K562 (cell line): ENCODE results near the gene CCDC85A. TPM values are rescaled to one million over a fixed set of nuclear protein-coding genes. Genes with fewer than 3 reads are reported as not detected.

Experiments used
- ATAC-seq: fragments of 200-7000 bp; cut with Tn5 transposase; 3 replicates; pipeline ENCODE4 v1.9.1; 2020; ENCODE audit warnings: moderate library complexity
- BruUV-seq: library from RNA; stranded (reverse); fragments of 400-500 nt; replicated peaks from 2 replicates; lab custom pipeline; 2021; lab: Mats Ljungman, UMichigan
- CTCF ChIA-PET: fragments of 300-600 bp; formaldehyde crosslinking; extraction: SDS; loops from one replicate; lab custom pipeline; 2021; ENCODE audit warnings: low intra/inter-chr PET ratio; lab: Yijun Ruan, JAX
- POLR2A ChIA-PET: fragments of 300-600, 350-650 bp; sonication (Branson Sonifier 250); formaldehyde crosslinking; extraction: SDS; loops from one replicate; lab custom pipeline; 2021; ENCODE audit warnings: antibody characterized with exemption, inconsistent platforms; lab: Yijun Ruan, JAX
- DNase-seq, 4 experiments: peaks; one replicate each; pipeline versions ENCODE4 v3.0.0 to v3.0.0-alpha.2; 2011 to 2018; ENCODE audit warnings: low spot score in 3 of 4, mixed read lengths in 3 of 4; ENCODE audit errors: extremely low read depth in 1 of 4
- FAIRE-seq: peaks from 2 replicates; lab custom pipeline; 2011; peaks lifted over from hg19 to GRCh38; lab: Jason Lieb, UNC
- H2AFZ ChIP-seq: 2 replicates; pipeline ENCODE4 v1.6.0; 2011; ENCODE audit warnings: low read depth, low read length, control low read depth, inconsistent platforms
- H3K27ac ChIP-seq: fragments of 200-600 bp; 3 replicates; pipeline ENCODE4 v1.8.0; 2011; ENCODE audit warnings: low read depth, mild to moderate bottlenecking, control low read depth, inconsistent platforms, low read length, moderate library complexity, mixed read lengths; ENCODE audit errors: extremely low read depth
- H3K27me3 ChIP-seq, 2 experiments: fragments of 300-600 bp in 1 of 2; 2 replicates in 1 of 2; 3 replicates in 1 of 2; pipeline versions ENCODE4 v1.6.0 to v1.8.0; 2011; ENCODE audit warnings: inconsistent platforms in 2 of 2, low read length in 2 of 2, mild to moderate bottlenecking in 1 of 2, mixed read lengths in 1 of 2, moderate library complexity in 1 of 2; ENCODE audit not compliant: control insufficient read depth in 2 of 2, insufficient read depth in 2 of 2
- H3K36me3 ChIP-seq: fragments of 300-600 bp; 3 replicates; pipeline ENCODE4 v1.8.0; 2011; ENCODE audit warnings: mild to moderate bottlenecking, low read length, inconsistent platforms; ENCODE audit not compliant: control insufficient read depth, insufficient read depth
- H3K4me1 ChIP-seq, 2 experiments: fragments of 200-600 bp in 1 of 2; replicated peaks in 1 of 2; 2 replicates in 1 of 2; 3 replicates in 1 of 2; pipeline versions ENCODE4 v1.5.1 to v1.8.0; 2011; ENCODE audit warnings: inconsistent platforms in 2 of 2, low read length in 2 of 2, mild to moderate bottlenecking in 1 of 2, mixed read lengths in 1 of 2, moderate library complexity in 1 of 2; ENCODE audit not compliant: control insufficient read depth in 2 of 2, insufficient read depth in 2 of 2
- H3K4me2 ChIP-seq: 2 replicates; pipeline ENCODE4 v1.6.1; 2011; ENCODE audit warnings: low read length, control low read depth, inconsistent platforms, mixed read lengths; ENCODE audit not compliant: insufficient read depth
- H3K4me3 ChIP-seq: fragments of 200-600 bp; sonication (generic), shearing (Covaris generic); 2 replicates; pipeline ENCODE4 v1.5.1; 2016; ENCODE audit warnings: control low read depth, inconsistent platforms
- H3K79me2 ChIP-seq: fragments of 200-600 bp; 3 replicates; pipeline ENCODE4 v1.8.0; 2011; ENCODE audit warnings: low read length, inconsistent platforms; ENCODE audit not compliant: control insufficient read depth, insufficient read depth
- H3K9ac ChIP-seq, 2 experiments: 2 replicates each; pipeline versions ENCODE4 v1.6.0 to v1.6.1; 2011; ENCODE audit warnings: low read depth in 2 of 2, low read length in 2 of 2, control low read depth in 1 of 2, inconsistent platforms in 1 of 2, mild to moderate bottlenecking in 1 of 2, mixed read lengths in 1 of 2; ENCODE audit not compliant: insufficient read depth in 1 of 2
- H3K9me1 ChIP-seq: one replicate; pipeline ENCODE4 v1.6.0; 2011; ENCODE audit warnings: inconsistent platforms, mild to moderate bottlenecking, low read length, moderate library complexity; ENCODE audit not compliant: control insufficient read depth, insufficient read depth
- H3K9me3 ChIP-seq: replicated peaks from 2 replicates; pipeline ENCODE4 v1.5.1; 2011; ENCODE audit warnings: low read depth, low read length, inconsistent platforms; ENCODE audit not compliant: control insufficient read depth, insufficient read depth
- H4K20me1 ChIP-seq: replicated peaks from 2 replicates; pipeline ENCODE4 v1.6.1; 2011; ENCODE audit warnings: low read length, inconsistent platforms, mixed read lengths; ENCODE audit not compliant: control insufficient read depth, insufficient read depth
- CREBBP ChIP-seq: IDR thresholded peaks from one replicate; pipeline ENCODE4 v1.6.1; 2012; ENCODE audit warnings: low read depth, mild to moderate bottlenecking, control low read depth, inconsistent platforms, low read length
- CREM ChIP-seq: IDR thresholded peaks from 2 replicates; pipeline ENCODE4 v1.6.1; 2014; ENCODE audit warnings: antibody characterized with exemption, low read depth
- EGR1 ChIP-seq: fragments of 450-650 bp; conservative IDR thresholded peaks from 2 replicates; pipeline ENCODE4 v1.6.1; 2017; ENCODE audit warnings: mild to moderate bottlenecking
- FUS ChIP-seq: fragments of 200-400 bp; formaldehyde crosslinking; optimal IDR thresholded peaks from 2 replicates; pipeline ENCODE3; 2017; ENCODE audit warnings: low read depth, low read length
- GABPB1 ChIP-seq: sonication (generic); formaldehyde crosslinking; IDR thresholded peaks from 2 replicates; pipeline ENCODE4 v1.8.0; 2022; ENCODE audit warnings: mild to moderate bottlenecking, missing genetic modification reagents
- HBP1 ChIP-seq: fragments of 450-650 bp; formaldehyde crosslinking; IDR thresholded peaks from 2 replicates; pipeline ENCODE4 v1.4.0; 2022; ENCODE audit warnings: missing genetic modification characterization
- MTA3 ChIP-seq: fragments of 450-650 bp; formaldehyde crosslinking; IDR thresholded peaks from 2 replicates; pipeline ENCODE4 v1.6.1; 2017; ENCODE audit warnings: mild to moderate bottlenecking, borderline replicate concordance
- POU5F1 ChIP-seq: fragments of 150-350 bp; IDR thresholded peaks from 2 replicates; pipeline ENCODE4 v1.6.1; 2014; ENCODE audit warnings: borderline replicate concordance, low read length, low read depth, mild to moderate bottlenecking; ENCODE audit not compliant: partially characterized antibody
- SFPQ ChIP-seq: fragments of 200-400 bp; formaldehyde crosslinking; IDR thresholded peaks from 2 replicates; pipeline ENCODE4 v1.6.1; 2017; ENCODE audit warnings: mild to moderate bottlenecking, low read depth, low read length, moderate library complexity
- SREBF1 ChIP-seq: fragments of 150-350 bp; IDR thresholded peaks from 2 replicates; pipeline ENCODE4 v1.6.1; 2014; ENCODE audit warnings: antibody characterized with exemption, low read depth, low read length, borderline replicate concordance
- TFAP4 ChIP-seq: sonication (generic); formaldehyde crosslinking; IDR thresholded peaks from 2 replicates; pipeline ENCODE4 v1.8.0; 2022; ENCODE audit warnings: missing genetic modification reagents, mild to moderate bottlenecking, moderate library complexity, borderline replicate concordance
- ZFPM2 ChIP-seq: fragments of 250-450 bp; sonication (Bioruptor Pico); IDR thresholded peaks from 2 replicates; pipeline ENCODE4 v1.5.1; 2022; ENCODE audit warnings: mild to moderate bottlenecking
- ZNF740 ChIP-seq, 3 experiments: fragments of 200-800 bp in 1 of 3; sonication (Bioruptor generic) in 1 of 3; sonication (generic) in 1 of 3; formaldehyde crosslinking in 1 of 3; IDR thresholded peaks; 2 replicates each; pipeline versions ENCODE4 v1.6.1 to v1.8.0; 2016 to 2022; ENCODE audit warnings: mild to moderate bottlenecking in 2 of 3, missing compliant biosample characterization in 2 of 3, missing genetic modification characterization in 2 of 3, missing genetic modification reagents in 1 of 3
- in situ Hi-C: fragments of 300-500 bp; cut with MboI; formaldehyde crosslinking; loops from 4 replicates; pipeline ENCODE4 v1.15.0; 2018; ENCODE audit warnings: inconsistent platforms, mixed read lengths
- intact Hi-C: fragments of 100-400 bp; cut with micrococcal nuclease; formaldehyde crosslinking; loops from 2 replicates; pipeline ENCODE4 v1.14.2; 2022
- polyA plus RNA-seq, 8 experiments: library from polyadenylated mRNA; depleted of rRNA in 4 of 8; stranded (reverse) in 5 of 8; unstranded in 3 of 8; fragments of >200 nt; fragmentation: Nextera tagmentation in 2 of 8; fragmentation: Illumina TruSeq in 1 of 8; extraction: Ambion mirVana in 2 of 8; extraction: Trizol in 1 of 8; gene quantifications; 2 replicates each; pipeline versions ENCODE4 v1.2.1 to v1.2.3, GENCODE V29; 2011 to 2014; ENCODE audit warnings: inconsistent platforms in 1 of 8, missing spikeins in 1 of 8
- total RNA-seq, 7 experiments: library from RNA; depleted of rRNA in 6 of 7; stranded (reverse); fragments of >200 nt in 6 of 7; fragmentation: Illumina TruSeq in 2 of 7; extraction: Trizol in 2 of 7; gene quantifications; 2 replicates each; pipeline versions ENCODE4 v1.2.1 to v1.2.3, GENCODE V29; 2011 to 2021; ENCODE audit warnings: low replicate concordance in 1 of 7

Gene CCDC85A
- total and polyA plus RNA-seq, 9 of the 15 experiments (the other 6 are each of a cell fraction or from before 2014, with no cell fraction given) = 0.03 to 0.14 (median 0.10) TPM; not detected in 5

GRCh38 chr2:56334622-56335021 is 150.8 kb downstream of the CCDC85A start:
- no peaks in the 10 kb centered on the region for H3K36me3 ChIP-seq
- H3K27me3 ChIP-seq = no peaks in the 10 kb centered on the region
- no peaks in the 10 kb centered on the region for H3K4me1 ChIP-seq
- ATAC-seq = no peak
- ChIA-PET POLR2A (no interaction called here), CTCF (no interaction called here)
- no peak for DNase-seq
- intact Hi-C loops = no loop called here
- FAIRE-seq = no peak
- in situ Hi-C loops = no loop called here
- no peak overlapping the region for H3K27ac ChIP-seq
- no TSS peak for BruUV-seq
- H2AFZ ChIP-seq = no peak overlapping the region
- no peaks in the 10 kb centered on the region for H3K9me1 ChIP-seq
- no peaks in the 10 kb centered on the region for H3K9me3 ChIP-seq
- no peak overlapping the region for H3K4me3 ChIP-seq
- no peak overlapping the region for H3K4me2 ChIP-seq
- no peaks in the 10 kb centered on the region for H3K79me2 ChIP-seq
- H4K20me1 ChIP-seq = no peaks in the 10 kb centered on the region
- H3K9ac ChIP-seq = no peak overlapping the region
- TF ChIP-seq EGR1 (no peak), SFPQ (no peak), CREBBP (no peak), SREBF1 (no peak), ZFPM2 (CRISPR knock-in tag) (no peak), TFAP4 (CRISPR knock-in tag) (no peak), MTA3 (no peak), ZNF740 (CRISPR knock-in tag; IDR thresholded peaks at IDR 0.05) (no peak), ZNF740 (tag; IDR thresholded peaks at IDR 0.05) (no peak), HBP1 (no peak), POU5F1 (no peak), CREM (no peak), FUS (no peak), GABPB1 (no peak)
